HG02870 (cell line): ENCODE data around the gene SGTA.

ENCODE experiments used
- ATAC-seq: cut with Tn5 transposase; IDR thresholded peaks from one replicate; pipeline ENCODE4 v1.9.1; 2021; ENCODE audit warnings: mild to moderate bottlenecking, moderate library complexity; ENCODE audit not compliant: unreplicated experiment

The SGTA gene

DNA sequence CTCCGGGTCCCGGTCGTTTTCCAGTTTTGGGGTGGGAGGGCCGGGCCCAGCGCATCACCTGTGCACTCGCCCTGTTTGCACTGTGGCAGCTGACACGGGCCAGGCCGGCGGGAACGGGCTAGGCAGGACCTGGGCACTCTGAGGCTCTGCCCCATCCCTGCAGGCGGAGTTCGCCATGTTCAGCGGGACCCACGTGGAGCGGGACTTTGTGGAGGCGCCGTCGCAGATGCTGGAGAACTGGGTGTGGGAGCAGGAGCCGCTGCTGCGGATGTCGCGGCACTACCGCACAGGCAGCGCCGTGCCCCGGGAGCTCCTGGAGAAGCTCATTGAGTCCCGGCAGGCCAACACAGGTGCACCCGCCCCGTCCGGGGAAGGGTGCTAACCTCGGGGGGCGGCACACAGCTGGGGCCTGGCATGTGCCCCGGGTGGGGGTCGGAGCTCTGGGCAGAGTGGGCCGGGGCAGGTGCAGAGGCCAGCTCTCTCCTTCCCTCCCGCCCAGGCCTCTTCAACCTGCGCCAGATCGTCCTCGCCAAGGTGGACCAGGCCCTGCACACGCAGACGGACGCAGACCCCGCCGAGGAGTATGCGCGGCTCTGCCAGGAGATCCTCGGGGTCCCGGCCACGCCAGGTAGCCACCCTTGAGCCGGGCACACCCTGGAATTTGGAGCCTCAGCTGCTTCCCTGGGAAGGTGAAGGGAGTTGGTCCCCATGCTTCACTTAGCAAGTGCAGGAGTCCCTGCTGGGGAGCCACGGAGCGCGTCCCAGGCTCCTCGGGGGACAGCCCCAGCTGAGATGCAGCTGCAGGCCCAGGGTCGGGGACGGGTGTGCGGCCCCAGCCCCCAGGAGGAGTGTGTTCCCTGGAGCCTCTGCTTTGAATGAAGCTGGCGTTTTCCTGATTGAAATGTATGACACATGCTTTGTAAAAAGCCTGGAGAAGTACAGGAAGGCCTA is 27.3 kb upstream of the SGTA start:
- no peak for ATAC-seq

DNA sequence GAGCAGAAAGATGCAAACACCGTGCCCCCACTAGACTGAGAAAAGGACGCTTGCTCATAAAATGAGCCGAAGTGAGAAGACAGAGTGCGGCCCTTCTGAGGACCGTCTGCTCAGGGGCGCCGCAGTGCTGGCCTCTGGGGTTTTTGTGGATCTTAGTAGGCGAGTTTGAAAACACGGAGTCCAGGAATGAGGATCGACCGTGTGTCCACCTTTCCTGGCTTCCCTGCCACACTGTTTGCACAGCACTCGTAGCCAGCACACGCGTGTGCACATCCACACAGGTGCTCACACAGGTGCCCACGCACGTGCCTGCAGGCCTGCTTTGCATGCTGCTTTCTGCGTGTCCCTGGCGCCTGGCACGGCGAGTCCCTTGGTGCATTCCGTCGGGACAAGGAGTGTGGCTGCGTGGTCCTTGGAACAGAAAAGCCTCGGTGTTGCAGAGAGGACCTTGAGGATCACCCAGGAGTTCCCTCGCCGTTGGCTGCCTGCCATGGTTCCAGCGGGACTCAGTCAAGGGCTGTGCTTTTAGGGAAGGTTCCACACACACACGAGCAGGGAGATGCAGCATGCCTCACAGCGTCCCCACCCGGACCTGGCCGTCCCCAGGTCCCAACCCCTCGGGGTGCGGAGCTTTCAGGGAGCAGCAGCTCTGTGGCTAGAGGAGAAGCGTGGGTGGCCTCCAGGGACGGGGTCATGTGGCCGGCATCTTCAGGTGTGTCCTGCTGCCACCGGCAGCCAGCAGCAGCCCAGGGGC is 26.5 kb upstream of the SGTA start:
- ATAC-seq: no peak

DNA sequence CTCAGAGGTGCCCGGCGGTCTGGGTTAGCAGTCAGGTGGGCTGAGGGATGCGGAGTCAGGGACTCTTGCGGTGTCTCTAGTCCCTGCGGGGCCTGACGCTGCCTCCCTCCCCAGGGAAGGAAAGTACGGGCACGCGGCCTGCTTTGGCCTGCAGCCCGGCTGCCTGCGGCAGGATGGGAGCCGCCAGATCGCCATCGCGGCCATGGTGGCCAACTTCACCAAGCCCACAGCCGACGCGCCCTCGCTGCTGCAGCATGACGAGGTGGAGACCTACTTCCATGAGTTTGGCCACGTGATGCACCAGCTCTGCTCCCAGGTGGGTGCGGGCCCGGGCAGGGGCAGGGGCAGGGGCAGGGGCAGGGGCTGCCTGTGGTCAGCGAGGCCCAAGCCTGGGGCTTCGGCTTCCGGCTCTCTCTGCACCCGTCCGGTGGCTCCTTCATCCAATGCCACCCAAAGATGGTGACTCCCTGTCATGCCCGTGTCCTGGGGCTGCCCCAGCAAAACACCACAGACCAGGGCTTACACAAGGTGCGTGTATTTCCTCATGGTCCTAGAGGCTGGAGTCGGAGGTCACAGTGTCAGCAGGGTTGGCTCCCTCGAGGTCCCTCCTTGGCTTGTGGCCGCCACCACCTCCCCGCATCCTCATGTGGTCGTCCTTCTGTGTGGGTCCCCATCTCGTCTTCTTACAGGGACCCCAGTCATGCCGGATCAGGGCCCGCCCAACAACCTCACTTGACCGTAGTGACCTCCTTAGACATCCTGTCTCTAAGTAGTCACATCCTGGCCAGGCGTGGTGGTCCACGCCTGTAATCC is 25.3 kb upstream of the SGTA start:
- ATAC-seq: no peak

DNA sequence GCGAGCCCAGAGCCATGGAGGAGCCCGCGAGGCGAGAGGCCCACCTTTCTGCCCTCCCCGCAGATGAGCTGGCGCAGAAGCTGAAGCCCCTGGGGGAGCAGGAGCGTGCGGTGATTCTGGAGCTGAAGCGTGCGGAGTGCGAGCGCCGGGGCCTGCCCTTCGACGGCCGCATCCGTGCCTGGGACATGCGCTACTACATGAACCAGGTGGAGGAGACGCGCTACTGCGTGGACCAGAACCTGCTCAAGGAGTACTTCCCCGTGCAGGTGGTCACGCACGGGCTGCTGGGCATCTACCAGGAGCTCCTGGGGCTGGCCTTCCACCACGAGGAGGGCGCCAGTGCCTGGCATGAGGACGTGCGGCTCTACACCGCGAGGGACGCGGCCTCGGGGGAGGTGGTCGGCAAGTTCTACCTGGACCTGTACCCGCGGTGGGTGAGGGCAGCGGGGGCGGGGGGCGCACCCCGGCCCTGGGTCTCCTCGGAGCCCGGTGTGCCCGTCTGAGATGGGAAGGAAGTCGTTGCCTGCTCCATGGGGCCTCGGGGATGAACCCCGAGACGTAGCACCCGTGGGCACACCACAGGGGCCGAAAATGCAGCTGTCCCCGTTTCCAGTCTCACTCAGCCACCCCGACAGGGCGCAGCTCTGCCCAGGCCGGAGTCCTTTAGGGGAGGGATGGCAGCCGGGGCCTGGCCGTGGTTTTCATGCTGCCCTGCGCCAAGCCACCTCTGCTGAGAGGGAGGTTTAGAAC is 24.5 kb upstream of the SGTA start:
- ATAC-seq: no peak

GRCh38 chr19:2806736-2807378 is 23.8 kb upstream of the SGTA start:
- no peak for ATAC-seq

DNA sequence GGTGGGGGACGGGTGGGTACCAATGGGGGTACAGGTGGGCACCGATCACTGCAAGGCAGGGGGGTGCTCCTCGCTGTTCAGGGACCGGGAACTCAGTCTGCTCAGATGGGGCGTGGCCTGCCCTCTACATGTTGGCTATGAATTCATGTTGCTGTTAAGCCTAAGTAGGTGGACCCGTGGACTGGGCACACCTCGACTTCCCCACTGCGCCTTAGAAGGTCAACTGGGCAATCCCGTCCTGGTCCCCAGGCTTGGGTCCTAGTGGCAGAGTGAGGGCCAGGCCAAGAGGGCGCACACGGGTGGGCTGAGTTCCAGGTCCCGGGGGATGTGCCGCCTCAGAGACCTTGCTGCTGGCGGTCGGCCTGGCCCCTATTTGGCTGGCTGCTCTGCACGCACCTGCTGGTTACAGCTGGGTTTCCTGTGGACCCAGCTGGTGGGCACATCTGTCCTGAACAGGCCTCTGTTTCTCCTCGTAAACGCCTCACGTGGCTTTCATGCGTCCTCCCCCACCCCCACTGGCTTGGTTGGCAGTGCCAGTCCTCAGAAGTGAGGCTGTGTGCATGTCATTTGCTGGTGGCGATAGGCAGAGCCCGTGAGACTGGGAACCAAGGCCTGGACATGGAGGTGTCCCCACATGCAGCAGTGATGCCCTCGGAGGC is 23.0 kb upstream of the SGTA start:
- no peak for ATAC-seq

- no peak for ATAC-seq
These were observed 22.3 kb upstream of the SGTA start for GRCh38 chr19:2805261-2805900.

- no peak for ATAC-seq
These were observed 21.3 kb upstream of the SGTA start for GRCh38 chr19:2804156-2805004.

DNA sequence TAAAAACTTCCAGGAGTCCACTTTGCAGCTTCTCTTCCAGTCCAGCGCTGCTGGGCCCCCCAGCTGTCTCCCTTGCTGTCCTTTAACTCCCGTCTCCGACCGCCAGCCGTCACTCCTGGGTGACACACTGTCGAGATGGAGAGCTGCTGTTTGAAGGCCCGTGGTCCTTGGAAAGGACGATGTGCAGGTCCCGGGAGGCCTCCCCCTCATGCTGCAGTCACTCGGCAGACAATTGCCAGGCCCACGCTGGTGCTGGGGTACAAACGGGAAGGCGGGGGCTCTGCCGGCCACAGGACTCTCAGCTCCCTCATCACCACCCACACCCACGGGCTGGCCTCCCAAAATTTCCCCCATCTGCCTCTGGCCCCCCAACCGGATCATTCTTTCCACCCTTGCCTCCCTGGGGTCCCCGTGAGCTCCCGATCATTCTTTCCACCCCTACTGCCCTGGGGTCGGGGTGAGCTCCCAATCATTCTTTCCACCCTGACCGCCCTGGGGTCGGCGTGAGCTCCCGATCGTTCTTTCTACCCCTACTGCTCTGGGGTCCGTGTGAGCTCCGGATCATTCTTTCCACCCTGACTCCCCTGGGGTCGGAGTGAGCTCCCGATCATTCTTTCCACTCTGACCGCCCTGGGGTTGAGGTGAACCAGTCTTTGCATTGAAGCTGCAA is 20.5 kb upstream of the SGTA start:
- no peak for ATAC-seq

- ATAC-seq: no peak
These were observed 19.8 kb upstream of the SGTA start for GRCh38 chr19:2802826-2803225.

DNA sequence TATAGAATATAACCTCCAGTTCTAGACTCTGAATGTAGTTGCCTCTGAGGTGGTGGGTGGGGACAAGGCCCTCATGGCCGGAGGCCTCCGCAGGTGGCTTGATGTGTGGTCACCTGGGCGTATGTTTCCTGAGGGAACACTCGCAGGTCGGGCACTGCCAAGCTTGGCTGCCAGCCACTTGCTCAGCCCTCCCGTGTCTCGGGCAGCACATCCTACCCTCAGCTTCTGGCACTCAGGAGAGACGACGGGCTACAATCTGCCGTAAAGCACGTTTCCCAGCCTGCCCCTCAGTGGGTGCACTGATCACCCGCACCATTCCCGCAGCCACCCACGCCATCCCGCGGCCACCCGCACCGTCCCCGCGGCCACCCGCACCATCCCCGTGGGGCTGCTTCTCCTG is 17.4 kb upstream of the SGTA start:
- ATAC-seq: no peak

DNA sequence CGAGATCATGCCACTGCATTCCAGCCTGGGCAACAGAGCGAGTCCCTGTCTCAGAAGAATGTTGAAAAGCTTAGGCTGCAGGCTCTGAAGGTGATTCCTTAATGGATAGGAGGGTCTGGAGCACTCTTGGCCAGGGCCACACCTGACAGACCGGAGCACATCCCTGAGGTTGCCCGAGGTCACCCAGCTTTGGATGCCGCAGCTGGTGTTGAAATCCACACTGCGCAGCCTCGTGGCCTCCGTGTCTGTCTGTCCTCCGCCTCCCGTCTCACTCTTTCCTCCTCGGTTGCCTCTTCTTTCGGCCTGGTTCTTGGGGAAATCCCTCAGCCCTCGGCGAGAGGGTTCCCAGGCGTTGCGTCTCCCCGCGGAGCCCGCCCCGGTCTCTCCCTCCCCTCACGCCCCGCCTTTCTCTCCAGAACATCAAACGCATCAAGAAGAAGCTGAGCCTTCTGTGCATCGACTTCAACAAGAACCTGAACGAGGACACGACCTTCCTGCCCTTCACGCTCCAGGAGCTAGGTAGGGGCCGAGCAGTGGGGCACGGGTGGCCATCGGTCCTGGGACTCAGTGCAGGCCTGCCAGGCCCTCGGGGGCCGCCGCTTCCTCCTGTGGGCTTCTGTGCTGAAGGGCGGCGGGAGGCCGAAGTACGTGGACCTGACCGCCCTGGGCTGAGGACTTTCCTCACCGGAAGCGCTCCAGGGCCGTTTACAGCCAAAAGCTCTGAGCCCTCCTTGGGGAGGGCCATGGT is 16.4 kb upstream of the SGTA start:
- ATAC-seq: no peak

DNA sequence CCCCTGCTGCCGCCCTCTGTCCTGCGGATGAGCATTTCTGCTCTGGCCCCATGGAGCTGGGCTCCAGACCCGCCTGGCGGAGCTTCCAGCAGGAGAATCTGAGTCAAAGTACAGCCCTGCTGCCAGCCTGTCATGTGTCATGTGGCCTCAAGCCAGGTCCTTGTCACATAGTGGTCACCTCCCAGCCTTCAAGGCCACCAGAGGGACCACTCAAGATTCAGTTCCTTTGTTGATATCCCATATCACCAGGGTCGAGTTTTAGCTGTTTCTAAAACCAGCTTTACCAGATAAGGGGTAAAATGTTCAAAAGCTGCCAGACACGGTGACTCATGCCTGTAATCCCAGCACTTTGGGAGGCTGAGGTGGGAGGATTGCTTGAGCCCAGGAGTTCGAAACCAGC is 15.7 kb upstream of the SGTA start:
- ATAC-seq: no peak

GRCh38 chr19:2798158-2798685 is 15.1 kb upstream of the SGTA start:
- no peak for ATAC-seq

GRCh38 chr19:2797280-2797679 is 14.2 kb upstream of the SGTA start:
- no peak for ATAC-seq

DNA sequence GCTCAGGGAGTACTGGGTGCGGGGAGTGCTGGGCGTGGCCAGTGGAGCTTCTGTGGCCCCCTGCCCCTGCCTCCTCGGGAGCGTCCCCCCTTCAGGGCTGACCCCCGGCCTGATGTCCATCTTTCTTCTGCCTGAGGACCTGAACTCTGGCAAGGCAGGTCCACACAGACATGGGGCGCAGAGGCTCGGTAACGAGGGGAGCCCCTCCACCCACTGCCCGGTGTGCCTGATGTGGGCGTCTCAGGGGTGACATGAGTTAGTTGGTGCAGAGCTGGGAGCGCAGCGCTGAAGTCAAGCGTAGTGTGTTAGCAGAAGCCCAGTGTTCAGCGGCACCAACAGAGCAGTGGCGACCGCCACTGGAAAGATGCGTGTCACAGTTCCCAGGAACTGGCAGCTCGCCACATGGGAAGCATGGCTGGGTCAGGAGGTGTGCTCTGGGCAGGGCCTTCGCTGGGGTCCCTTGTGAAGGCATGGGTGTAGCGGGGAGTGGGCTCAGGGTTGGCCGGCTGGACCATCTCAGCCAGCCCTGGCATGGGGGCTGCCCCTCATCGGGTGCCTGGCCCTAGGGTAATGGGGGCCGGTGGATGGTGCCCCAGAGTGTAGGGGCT is 13.7 kb upstream of the SGTA start:
- no peak for ATAC-seq
